Measurements from ENCODE around the gene ORAI3.

The ORAI3 gene

GRCh38 chr16:30947859-30948666 lies 805 bp upstream of the ORAI3 start:
- peak; percentile 47 for DNase-seq (ENCODE audit: low spot score)

GRCh38 chr16:30949650-30950515 lies 1.0 kb downstream of the ORAI3 start:
- no peak for DNase-seq (ENCODE audit: low spot score)

- DNase-seq (ENCODE audit: low spot score), result no peak
Observed at GRCh38 chr16:30950516-30951065, 1.7 kb downstream of the ORAI3 start.

DNA sequence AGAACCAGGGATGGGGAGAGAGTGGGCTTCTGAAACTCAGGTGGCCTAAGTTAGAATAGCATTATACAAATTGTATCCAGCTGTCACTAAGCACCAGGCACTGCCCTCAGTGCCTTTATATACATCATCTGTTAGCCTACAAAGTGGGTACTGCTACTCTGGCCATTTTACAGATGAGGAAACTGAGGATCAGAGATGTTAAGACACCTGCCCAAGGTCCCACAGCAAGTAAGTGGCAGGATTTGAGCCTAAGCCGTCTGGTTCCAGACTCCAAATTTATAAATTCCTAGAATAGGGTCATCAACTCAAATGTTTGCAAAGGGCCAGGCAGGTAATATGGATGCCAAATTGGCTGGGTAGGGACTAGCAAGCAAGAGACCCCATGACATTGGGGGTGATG lies 2.3 kb downstream of the ORAI3 start:
- DNase-seq (ENCODE audit: low spot score), result no peak

DNA sequence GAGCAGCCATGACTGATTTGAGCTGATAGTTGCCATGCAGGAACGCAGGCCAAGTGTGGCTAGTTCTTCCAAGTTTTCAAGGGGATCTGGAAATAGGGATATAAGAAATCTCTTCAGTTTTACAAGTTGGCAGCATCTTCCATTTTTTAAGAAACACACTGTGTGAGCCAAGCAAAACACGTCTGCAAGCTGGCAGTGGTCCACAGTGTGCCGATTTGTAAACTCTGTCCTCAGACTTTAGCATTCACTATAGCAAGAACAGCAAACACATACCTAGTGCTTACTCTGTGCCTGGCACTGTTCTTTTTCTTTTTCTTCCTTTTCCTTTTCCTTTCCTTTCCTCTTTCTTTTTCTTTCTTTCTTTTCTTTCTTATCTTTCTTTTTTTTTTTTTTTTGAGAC lies 2.9 kb downstream of the ORAI3 start:
- DNase-seq (ENCODE audit: low spot score), result no peak

GRCh38 chr16:30953111-30953510 lies 4.2 kb downstream of the ORAI3 start:
- DNase-seq (ENCODE audit: low spot score), result no peak

- peak; percentile 60 for DNase-seq (ENCODE audit: low spot score)
Observed at GRCh38 chr16:30953511-30954124, 4.8 kb downstream of the ORAI3 start.

- no peak for DNase-seq (ENCODE audit: low spot score)
Observed at GRCh38 chr16:30954993-30955392, 6.1 kb downstream of the ORAI3 start.

- DNase-seq (ENCODE audit: low spot score), result peak; percentile 84
Observed at GRCh38 chr16:30956601-30957455, 8.0 kb downstream of the ORAI3 start.

- peak; percentile 91 for DNase-seq (ENCODE audit: low spot score)
Observed at GRCh38 chr16:30957456-30958174, 8.7 kb downstream of the ORAI3 start, which contains the start of gene SETD1A. Gene SETD1A, plus strand, starts transcription at chr16:30957754. Its CDS starts 978 bp downstream, at chr16:30958732.

- DNase-seq (ENCODE audit: low spot score), result peak; percentile 78
Observed at GRCh38 chr16:30958175-30959079, 9.6 kb downstream of the ORAI3 start.

DNA sequence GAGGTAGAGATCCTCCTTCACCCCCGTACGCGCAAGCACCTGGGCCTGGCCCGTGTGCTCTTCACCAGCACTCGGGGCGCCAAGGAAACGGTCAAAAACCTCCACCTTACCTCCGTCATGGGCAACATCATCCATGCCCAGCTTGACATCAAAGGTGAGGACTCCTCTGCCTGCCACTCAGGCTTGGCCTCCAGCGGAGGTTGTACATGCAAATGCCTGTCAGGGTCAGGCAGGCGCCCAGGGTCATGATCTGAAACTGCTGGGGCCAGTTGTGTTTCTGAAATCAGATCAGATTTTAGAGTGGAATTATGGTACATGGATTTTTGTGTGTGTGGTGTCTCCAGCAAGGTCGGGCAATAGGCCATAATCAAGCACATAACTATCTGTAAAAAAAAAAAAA lies 12.5 kb downstream of the ORAI3 start:
- DNase-seq (ENCODE audit: low spot score), result no peak

GRCh38 chr16:30963925-30964511 lies 15.2 kb downstream of the ORAI3 start:
- DNase-seq (ENCODE audit: low spot score), result no peak

- no peak for DNase-seq (ENCODE audit: low spot score)
Observed at GRCh38 chr16:30964574-30965226, 15.8 kb downstream of the ORAI3 start.

- DNase-seq (ENCODE audit: low spot score), result no peak
Observed at GRCh38 chr16:30965436-30965835, 16.6 kb downstream of the ORAI3 start.

GRCh38 chr16:30966033-30966619 lies 17.3 kb downstream of the ORAI3 start:
- no peak for DNase-seq (ENCODE audit: low spot score)

DNA sequence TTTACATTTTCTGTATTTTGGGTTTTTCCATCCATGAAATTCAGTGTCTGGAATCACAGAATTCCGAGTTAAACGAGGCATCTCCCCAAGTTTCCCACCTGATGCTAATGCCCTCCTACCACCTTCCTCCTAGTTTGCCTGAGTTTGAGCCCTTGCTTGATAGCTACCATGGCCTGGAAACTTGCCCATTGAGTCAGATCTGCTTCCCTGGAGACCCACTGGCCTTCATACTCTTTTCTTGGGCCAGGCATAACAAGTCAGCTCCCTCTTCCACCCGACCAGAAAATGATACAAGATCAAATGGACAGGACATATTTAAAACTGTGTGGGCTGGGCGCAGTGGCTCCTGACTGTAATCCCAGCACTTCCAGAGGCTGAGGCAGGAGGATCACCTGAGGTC lies 18.9 kb downstream of the ORAI3 start:
- no peak for DNase-seq (ENCODE audit: low spot score)

GRCh38 chr16:30969246-30969842 lies 20.5 kb downstream of the ORAI3 start:
- no peak for DNase-seq (ENCODE audit: low spot score)
